HUDEP-2 (cell line): ENCODE results near the gene MT1M.

Experiments
- DNase-seq, 76 experiments: peaks; one replicate each; lab custom pipeline; 2025; ENCODE audit not compliant: unreplicated experiment in 76 of 76; lab: John Stamatoyannopoulos, UW

Gene MT1M

GRCh38 chr16:56625943-56626654 lies 6.4 kb upstream of the MT1M start:
- DNase-seq, result no peak

- no peak for DNase-seq
These were observed 5.8 kb upstream of the MT1M start for GRCh38 chr16:56626685-56627084.

GRCh38 chr16:56628486-56629350 lies 3.7 kb upstream of the MT1M start:
- no peak for DNase-seq

- DNase-seq, result no peak
These were observed 2.9 kb upstream of the MT1M start for GRCh38 chr16:56629531-56629930.

GRCh38 chr16:56630134-56630533 lies 2.3 kb upstream of the MT1M start:
- no peak for DNase-seq

GRCh38 chr16:56631197-56631596 lies 1.3 kb upstream of the MT1M start:
- no peak for DNase-seq

GRCh38 chr16:56631832-56632155 lies 665 bp upstream of the MT1M start:
- no peak for DNase-seq

- DNase-seq, result no peak
These were observed 448 bp downstream of the MT1M start for GRCh38 chr16:56632848-56633365.

GRCh38 chr16:56633535-56633934 lies 1.1 kb downstream of the MT1M start:
- DNase-seq, result no peak

- DNase-seq, result no peak
These were observed 2.4 kb downstream of the MT1M start for GRCh38 chr16:56634715-56635440.

- no peak for DNase-seq
These were observed 3.0 kb downstream of the MT1M start for GRCh38 chr16:56635441-56635967.

- DNase-seq, result no peak
These were observed 4.4 kb downstream of the MT1M start for GRCh38 chr16:56636616-56637413.

GRCh38 chr16:56637814-56638750 lies 5.6 kb downstream of the MT1M start, which contains the start of gene MT1A:
Gene MT1A (plus strand): TSS chr16:56638666. CDS start chr16:56638739, 73 bp downstream.
- no peak for DNase-seq

- no peak for DNase-seq
These were observed 6.6 kb downstream of the MT1M start for GRCh38 chr16:56639045-56639444.

GRCh38 chr16:56640076-56640475 lies 7.6 kb downstream of the MT1M start:
- no peak for DNase-seq

- no peak for DNase-seq
These were observed 8.7 kb downstream of the MT1M start for GRCh38 chr16:56641166-56641565.

GRCh38 chr16:56643080-56643778 lies 10.8 kb downstream of the MT1M start:
- peak in 67 of 76 experiments; percentile 14 to 78 (median 53) for DNase-seq

GRCh38 chr16:56643833-56644232 lies 11.4 kb downstream of the MT1M start:
- no peak for DNase-seq
